NCI-H2029 (cell line): ENCODE measurements around the gene RAB30.
"Not testable (repeated sequence)": the region's sequence is repeated elsewhere in the genome, so short reads cannot be mapped to it uniquely, and the experiment has no call there.

Source experiments
- DNase-seq: peaks from one replicate; lab custom pipeline; 2025; lab: John Stamatoyannopoulos, UW

The RAB30 gene

DNA sequence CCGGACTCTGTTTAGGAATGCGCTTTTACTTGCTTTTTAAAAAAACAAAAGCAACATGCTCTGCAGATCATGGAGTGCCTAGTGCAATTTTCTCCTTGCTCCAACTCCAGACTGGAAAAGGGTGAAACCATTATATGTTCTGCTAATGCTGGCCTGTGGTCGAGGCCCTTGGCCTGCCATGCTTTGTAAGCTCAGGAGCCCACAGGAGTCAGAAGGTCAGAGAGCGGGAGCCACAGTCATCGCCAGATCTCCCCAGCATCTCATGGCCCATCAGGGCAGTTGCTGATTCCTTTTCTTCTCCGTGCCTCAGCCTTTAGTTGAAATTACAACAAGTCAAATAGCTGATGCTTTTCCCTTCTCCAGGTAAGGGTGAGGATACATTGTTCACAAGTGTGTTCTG, 89.8 kb downstream of the RAB30 start:
- no peak for DNase-seq

GRCh38 chr11:82980947-82981346, 90.8 kb downstream of the RAB30 start:
- no peak for DNase-seq

DNA sequence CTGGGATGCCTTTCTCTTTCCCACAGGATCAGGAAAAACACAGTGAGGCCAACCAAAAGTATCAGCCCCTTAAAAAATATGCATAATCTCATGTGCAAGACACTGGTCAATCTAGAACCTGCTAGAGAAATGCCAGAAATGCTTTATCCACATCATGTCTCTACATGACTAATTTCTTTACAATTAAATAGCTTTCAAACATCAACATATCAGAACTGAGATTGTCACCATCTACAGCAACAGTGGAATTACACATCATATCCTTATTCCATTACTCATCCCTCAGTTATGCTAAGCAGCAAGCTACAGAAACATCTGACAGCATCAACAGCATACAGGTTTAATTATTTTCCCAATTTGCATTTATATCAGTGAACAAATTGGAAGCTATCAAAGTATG, 91.4 kb downstream of the RAB30 start:
- DNase-seq = no peak

- no peak for DNase-seq
Measured at GRCh38 chr11:82979824-82980223, 91.9 kb downstream of the RAB30 start.

GRCh38 chr11:82978422-82979099, 93.1 kb downstream of the RAB30 start:
- no peak for DNase-seq

DNA sequence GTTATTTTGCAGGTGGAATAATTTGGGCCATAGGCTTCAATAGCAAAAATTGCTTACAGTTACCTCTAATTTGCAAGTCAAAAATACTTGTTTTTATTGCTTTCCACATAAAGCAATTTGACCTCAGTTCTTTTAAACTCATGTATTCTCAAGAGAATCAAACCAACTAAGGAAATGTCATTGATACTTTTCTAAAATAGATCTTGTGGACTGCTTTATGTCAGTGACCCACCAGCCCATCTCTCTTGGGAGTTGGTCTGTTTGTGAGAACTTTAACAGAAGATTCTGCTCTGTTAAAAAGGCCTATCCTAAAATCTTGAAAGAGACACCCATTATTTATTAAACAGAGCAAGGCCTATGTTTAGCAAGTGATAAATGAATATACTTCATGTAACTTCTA, 94.9 kb downstream of the RAB30 start:
- DNase-seq = no peak

- no peak for DNase-seq
Measured at GRCh38 chr11:82975882-82976281, 95.8 kb downstream of the RAB30 start.

DNA sequence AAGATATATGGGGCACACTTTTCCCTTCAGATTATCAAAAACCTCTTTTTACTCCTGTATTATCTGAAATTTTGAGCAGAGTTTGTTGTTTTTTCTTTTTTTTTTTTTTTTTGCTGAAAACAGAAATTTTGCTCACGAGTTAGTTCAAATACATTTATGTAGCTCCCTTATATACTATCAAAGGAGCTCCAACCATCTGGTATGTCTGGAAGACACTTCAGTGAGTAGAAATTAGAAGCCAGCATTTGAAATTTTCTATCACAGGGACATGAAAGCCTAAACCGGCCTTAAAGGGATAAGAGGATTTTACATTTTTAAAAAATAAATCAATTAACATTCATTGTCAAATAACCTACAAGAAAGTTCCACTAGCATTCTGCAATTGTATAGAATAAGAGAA, 96.8 kb downstream of the RAB30 start:
- no peak for DNase-seq

- DNase-seq = no peak
Measured at GRCh38 chr11:82974135-82974534, 97.6 kb downstream of the RAB30 start.

DNA sequence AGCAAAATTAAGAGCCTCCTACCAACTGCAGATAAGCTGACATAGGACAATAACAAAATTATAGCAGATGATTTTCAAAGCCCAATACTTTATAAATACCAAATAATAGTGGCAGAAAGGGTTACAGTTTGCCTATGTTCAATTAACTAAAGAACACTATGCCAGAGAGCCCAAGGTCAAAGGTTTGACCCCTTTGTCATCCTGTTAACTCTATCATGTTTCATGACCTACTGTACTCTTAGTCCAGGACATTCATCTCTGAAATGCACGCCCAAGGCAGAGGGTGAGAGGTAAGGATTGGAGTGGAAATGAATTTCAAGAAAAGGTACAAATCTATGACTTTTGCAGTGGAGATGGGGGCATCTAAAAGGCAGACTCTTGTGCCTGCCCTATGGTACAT, 99.6 kb downstream of the RAB30 start:
- DNase-seq = no peak

DNA sequence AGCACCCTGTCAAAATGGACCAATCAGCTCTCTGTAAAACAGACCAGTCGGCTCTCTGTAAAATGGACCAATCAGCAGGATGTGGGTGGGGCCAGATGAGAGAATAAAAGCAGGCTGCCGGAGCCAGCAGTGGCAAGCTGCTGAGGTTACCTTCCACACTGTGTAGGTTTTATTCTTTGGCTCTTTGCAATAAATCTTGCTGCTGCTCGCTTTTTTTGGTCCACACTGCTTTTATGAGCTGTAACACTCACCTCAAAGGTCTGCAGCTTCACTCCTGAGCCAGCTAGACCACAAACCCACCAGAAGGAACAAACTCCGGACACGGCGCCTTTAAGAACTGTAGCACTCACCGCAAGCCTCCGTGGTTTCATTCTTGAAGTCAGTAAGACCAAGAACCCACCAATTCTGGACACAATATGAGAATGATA, 100.2 kb downstream of the RAB30 start:
- DNase-seq = not testable (repeated sequence)

DNA sequence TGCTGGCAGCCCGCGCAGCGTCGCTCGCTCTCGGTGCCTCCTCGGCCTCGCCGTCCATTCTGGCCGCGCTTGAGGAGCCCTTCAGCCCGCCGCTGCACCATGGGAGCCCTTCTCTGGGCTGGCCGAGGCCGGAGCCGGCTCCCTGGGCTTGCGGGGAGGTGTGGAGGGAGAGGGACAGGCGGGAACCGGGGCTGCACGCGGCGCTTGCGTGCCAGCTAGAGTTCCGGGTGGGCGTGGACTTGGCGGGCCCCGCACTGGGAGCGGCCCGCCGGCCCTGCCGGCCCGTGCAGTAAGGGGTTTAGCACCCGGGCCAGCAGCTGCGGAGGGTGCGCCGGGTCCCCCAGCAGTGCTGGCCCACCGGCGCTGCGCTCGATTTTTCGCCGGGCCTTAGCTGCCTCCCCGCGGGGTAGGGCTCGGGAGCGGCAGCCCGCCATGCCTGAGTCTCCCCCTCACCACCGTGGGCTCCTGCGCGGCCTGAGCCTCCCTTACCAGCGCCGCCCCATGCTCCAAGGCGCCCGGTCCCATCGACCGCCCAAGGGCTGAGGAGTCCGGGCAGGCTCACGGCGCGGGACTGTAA, 101.1 kb downstream of the RAB30 start:
- not testable (repeated sequence) for DNase-seq

DNA sequence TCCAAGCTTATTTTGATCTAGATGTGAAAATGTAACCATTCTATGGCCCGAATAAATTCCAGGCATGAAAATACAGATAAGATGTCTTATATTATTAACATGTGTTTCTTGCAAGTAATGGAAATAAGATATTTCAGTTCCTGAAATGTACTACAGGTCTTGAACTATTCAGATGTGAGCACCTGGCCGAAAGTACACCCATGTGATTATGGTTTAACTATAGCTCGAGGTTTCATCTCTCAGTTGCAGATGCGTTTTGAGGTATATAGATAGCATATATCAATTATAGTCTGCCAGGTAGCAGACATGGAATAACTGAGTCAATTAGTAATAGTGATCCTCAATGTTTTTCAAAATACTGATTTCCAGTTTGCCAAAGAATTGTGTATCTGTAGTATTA, 101.9 kb downstream of the RAB30 start:
- DNase-seq = no peak

DNA sequence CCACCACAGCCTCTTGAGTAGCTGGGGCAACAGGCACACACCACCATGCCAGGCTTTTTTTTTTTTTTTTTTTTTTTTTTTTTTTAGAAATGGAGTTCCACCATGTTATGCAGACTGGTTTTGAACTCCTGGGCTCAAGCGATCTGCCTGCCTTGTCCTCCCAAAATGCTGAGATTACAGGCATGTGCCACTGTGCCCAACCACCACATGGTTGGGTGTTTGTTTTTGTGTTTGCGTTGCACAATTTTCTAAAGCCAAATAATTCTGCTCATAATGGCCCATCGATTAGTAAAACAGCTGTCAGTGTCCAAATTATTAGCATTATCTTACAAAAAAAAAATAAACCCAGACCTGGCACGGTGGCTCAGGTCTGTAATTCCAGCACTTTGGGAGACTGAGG, 104.3 kb downstream of the RAB30 start:
- no peak for DNase-seq

DNA sequence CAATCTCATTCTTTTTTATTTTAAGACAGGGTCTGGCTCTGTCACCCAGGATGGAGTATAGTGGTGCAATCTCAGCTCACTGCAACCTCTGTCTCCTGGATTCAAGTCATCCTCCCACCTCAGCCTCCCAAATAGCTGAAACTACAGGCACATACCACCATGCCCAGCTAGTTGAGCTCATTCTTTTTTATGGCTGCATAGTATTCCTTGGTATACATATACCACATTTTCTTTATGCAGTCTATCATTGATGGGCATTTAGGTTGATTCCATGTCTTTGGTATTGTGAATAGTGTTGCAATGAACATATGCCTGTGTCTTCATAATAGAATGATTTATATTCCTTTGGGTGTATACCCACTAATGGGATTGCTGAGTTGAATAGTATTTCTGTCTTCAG, 109.7 kb downstream of the RAB30 start:
- DNase-seq = not testable (repeated sequence)

DNA sequence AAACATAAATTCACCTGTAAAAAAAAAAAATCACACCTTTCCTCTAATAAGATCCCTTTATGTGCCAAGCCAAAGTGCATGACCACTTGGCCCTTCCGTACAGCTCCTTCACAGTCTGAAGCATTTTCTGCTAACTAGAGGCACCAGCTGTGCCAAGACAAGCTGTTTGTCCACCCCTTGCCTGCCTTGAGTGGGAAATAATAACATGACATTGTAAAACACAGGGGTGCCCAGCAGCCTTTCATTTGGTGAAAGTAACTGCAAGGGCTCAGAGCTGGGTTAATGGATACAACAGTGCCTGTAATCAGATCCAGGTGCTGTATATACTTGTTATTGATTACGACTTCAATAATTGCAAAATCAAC, 110.9 kb downstream of the RAB30 start:
- DNase-seq = no peak

- DNase-seq = no peak
Measured at GRCh38 chr11:82959987-82960778, 111.5 kb downstream of the RAB30 start.

DNA sequence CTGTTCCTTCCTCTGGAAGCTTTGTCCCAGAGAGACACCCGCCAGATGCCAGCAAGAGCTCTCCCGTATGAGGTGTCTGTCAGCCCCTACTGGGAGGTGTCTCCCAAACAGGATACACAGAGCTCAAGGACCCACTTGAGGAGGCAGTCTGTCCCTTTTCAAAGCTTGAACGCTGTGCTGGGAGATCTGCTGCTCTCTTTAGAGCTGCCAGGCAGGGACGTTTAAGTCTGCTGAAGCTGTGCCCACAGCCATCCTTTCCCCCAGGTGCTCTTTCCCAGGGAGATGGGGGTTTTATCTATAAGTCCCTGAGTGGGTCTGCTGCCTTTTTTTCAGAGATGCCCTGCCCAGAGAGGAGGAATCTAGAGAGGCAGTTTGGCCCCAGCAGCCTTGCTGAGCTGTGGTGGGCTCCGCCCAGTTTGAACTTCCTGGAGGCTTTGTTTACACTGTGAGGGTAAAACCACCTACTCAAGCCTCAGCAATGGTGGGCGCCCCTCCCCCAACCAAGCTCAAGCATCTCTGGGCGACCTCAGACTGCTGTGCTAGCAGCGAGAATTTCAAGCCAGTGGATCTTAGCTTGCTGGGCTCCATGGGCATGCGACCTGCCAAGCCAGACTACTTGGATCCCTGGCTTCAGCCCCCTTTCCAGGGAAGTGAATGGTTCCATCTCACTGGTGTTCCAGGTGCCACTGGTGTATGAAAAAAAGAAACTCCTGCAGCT, 115.8 kb downstream of the RAB30 start:
- DNase-seq = peak; percentile 56

- DNase-seq = not testable (repeated sequence)
Measured at GRCh38 chr11:82950502-82950901, 121.2 kb downstream of the RAB30 start.

DNA sequence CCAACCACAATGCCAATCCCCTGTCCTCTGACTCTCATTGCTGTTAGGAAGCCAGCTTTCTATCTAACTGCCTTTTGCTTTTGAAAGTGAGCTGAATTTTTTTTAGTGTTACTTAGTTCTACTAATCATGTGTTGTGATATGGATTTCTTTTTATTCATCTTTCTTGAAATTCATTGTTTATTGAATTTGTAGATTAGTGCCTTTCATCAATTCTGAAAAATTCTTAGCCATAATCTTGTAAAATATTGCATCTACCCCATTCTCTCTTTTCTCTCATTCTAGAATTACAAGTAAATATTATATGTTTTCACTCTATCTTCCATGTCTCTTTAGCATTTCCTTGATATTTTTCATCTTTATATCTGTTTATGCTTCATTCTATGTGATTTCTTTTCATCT, 122.3 kb downstream of the RAB30 start:
- no peak for DNase-seq

DNA sequence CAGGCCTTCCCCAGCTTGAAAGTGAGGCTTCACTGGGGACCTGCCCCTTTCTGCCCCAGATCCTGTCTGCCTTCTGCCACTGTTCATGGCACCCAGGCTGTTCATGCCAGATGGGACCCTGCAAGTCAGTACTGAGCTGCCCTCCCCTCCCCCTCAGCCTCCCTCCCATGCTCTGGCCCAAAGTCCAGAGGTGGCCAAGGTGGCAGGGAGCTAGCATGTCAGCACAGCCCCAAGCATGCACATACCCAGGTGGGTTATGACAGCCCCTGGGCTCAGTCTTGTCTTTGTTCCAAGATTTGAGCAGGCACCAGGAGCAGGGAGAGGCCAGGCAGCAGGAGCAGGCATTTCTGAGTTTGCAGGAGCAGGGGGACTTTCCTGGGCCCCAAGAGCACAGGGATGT, 126.0 kb downstream of the RAB30 start:
- DNase-seq = no peak

DNA sequence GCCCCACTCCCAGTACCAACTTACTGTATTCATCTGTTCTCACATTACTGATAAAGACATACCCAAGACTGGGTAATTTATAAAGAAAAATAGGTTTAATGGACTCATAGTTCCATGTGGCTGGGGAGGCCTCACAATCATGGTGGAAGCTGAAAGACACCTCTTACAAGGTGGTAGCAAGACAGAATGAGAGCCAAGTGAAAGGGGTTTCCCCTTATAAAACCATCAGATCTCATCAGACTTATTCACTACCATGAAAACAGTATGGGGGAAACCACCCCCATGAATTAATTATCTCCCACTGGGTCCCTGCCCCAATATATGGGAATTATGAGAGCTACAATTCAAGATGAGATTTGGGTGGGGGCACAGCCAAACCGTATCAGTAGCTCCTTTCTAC, 126.7 kb downstream of the RAB30 start:
- not testable (repeated sequence) for DNase-seq

DNA sequence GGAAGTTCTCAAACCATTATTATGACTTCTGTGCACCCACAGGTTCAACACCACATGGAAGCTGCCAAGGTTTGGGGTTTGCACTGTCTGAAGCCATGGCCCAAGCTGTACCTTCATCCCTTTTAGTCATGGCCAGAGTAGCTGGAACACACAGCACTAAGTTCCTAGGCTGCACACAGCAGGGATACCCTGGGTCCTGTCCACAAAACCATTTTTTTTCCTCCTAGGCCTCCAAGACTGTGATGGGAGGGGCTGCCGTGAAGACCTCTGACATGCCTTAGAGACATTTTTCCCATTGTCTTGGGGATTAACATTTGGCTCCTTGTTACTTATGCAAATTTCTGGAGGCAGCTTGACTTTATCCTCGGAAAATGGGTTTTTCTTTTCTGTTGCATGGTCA, 127.5 kb downstream of the RAB30 start:
- DNase-seq = no peak
